Activated CD4-positive, alpha-beta T cell treated with anti-CD3 and anti-CD28 coated beads, Interleukin-2, amount 50 U/mL, for 48 hours (primary cell): ENCODE measurements around the gene C1orf232.

Experiments
- DNase-seq, 2 experiments: peaks; one replicate each; pipeline ENCODE4 v3.0.0-alpha.2; 2020

Gene C1orf232

GRCh38 chr1:26122988-26123973 lies 45.5 kb downstream of the C1orf232 start:
- no peak for DNase-seq

- no peak for DNase-seq
Measured at GRCh38 chr1:26121854-26122773, 46.6 kb downstream of the C1orf232 start.

GRCh38 chr1:26119892-26120608 lies 48.7 kb downstream of the C1orf232 start:
- DNase-seq: no peak

DNA sequence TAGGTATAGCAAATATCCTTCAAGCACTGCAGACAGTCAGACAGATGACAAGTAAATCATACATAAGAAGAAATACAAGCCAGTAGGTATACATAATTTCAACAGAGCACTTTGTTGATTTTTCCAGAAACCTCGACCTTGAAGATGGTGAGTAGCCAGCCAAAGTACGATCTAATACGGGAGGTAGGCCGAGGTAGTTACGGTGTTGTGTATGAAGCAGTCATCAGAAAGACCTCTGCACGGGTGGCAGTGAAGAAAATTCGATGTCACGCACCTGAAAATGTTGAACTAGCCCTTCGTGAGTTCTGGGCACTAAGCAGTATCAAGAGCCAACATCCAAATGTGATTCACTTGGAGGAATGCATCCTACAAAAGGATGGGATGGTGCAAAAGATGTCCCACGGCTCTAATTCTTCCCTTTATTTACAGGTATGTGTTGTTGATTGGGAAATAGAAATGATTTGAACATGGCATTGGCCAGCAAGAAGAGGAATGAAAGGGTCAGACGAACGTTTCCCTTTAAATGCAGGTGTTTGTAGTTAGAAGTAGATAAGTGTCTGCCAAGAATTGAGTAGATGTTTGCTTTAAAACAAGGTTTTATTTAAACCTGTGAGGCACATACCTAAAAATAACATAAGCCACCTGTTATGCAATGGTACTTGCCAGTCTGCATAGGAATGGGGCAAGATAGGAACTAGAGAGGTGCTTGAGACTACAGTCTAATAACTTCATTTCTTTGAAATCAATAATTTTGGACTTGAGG lies 54.4 kb downstream of the C1orf232 start:
- no peak for DNase-seq
